Astrocyte (in vitro differentiated cells and primary cell): ENCODE data around the gene THAP5.

Experiments
- CTCF ChIP-seq: IDR thresholded peaks from 2 replicates; pipeline ENCODE4 v1.5.1; 2011; ENCODE audit warnings: low read depth, mild to moderate bottlenecking, inconsistent platforms, low read length, moderate library complexity; ENCODE audit not compliant: insufficient read depth
- EZH2 ChIP-seq: IDR thresholded peaks from 2 replicates; pipeline ENCODE4 v1.6.1; 2012; ENCODE audit warnings: mild to moderate bottlenecking, low read length, inconsistent platforms; ENCODE audit not compliant: insufficient read depth

GRCh38 chr7:108526768-108527017, 42.8 kb downstream of the THAP5 start:
- TF ChIP-seq CTCF: no peak
- no peak for TF ChIP-seq EZH2
